SK-N-DZ (cell line): ENCODE results near the gene WNT6. TPM values are rescaled to one million over a fixed set of nuclear protein-coding genes. Genes with fewer than 3 reads are reported as not detected.

Experiments
- DNase-seq: peaks from one replicate; pipeline ENCODE4 v3.0.0-alpha.2; 2015; ENCODE audit warnings: low spot score
- polyA plus RNA-seq, 2 experiments: library from polyadenylated mRNA; depleted of rRNA; stranded (reverse); fragments of >200 nt; gene quantifications; 2 replicates each; pipeline ENCODE4 v1.2.3, GENCODE V29; 2014

The WNT6 gene
- polyA plus RNA-seq (2014; cell fraction: cytosol; rRNA removed), result 0.09 and 0.35 TPM in 2 replicates
- not detected in 2 replicates for polyA plus RNA-seq (2014; cell fraction: nucleus; rRNA removed)

GRCh38 chr2:218859556-218859987, at the start of gene WNT6:
Gene WNT6, plus strand, starts transcription at chr2:218859805. Its CDS starts 233 bp downstream, at chr2:218860038.
- DNase-seq, result no peak

- no peak for DNase-seq
Observed at GRCh38 chr2:218810256-218810655, 49.3 kb upstream of the WNT6 start.

- no peak for DNase-seq
Observed at GRCh38 chr2:218811382-218811781, 48.2 kb upstream of the WNT6 start.

GRCh38 chr2:218812096-218812815, 47.3 kb upstream of the WNT6 start:
- no peak for DNase-seq

- DNase-seq, result no peak
Observed at GRCh38 chr2:218812861-218813260, 46.7 kb upstream of the WNT6 start.

- DNase-seq, result no peak
Observed at GRCh38 chr2:218813771-218814460, 45.7 kb upstream of the WNT6 start.

GRCh38 chr2:218814540-218815243, 44.9 kb upstream of the WNT6 start:
- no peak for DNase-seq

- no peak for DNase-seq
Observed at GRCh38 chr2:218815244-218815637, 44.4 kb upstream of the WNT6 start.

- DNase-seq, result no peak
Observed at GRCh38 chr2:218815649-218816048, 44.0 kb upstream of the WNT6 start.

- DNase-seq, result no peak
Observed at GRCh38 chr2:218816561-218817011, 43.0 kb upstream of the WNT6 start.

GRCh38 chr2:218819093-218819492, 40.5 kb upstream of the WNT6 start:
- DNase-seq, result no peak

- no peak for DNase-seq
Observed at GRCh38 chr2:218820746-218821369, 38.7 kb upstream of the WNT6 start.

GRCh38 chr2:218821605-218822211, 37.9 kb upstream of the WNT6 start:
- no peak for DNase-seq

- no peak for DNase-seq
Observed at GRCh38 chr2:218822622-218823021, 37.0 kb upstream of the WNT6 start.

- no peak for DNase-seq
Observed at GRCh38 chr2:218823196-218823855, 36.3 kb upstream of the WNT6 start.

GRCh38 chr2:218824004-218824403, 35.6 kb upstream of the WNT6 start:
- no peak for DNase-seq

- no peak for DNase-seq
Observed at GRCh38 chr2:218826791-218827190, 32.8 kb upstream of the WNT6 start.

- DNase-seq, result no peak
Observed at GRCh38 chr2:218827701-218828476, 31.7 kb upstream of the WNT6 start.

GRCh38 chr2:218828477-218828778, 31.2 kb upstream of the WNT6 start:
- no peak for DNase-seq

GRCh38 chr2:218829868-218830451, 29.6 kb upstream of the WNT6 start:
- no peak for DNase-seq
